DND-41 (cell line): ENCODE measurements around the gene OR2D3.
A peak's percentile ranks its signal among the peaks of the same experiment; 100 is the strongest.
"Not testable (repeated sequence)": the region's sequence is repeated elsewhere in the genome, so short reads cannot be mapped to it uniquely, and the experiment has no call there.

Experiments
- ATAC-seq: fragments of 200-7000 bp; cut with Tn5 transposase; 3 replicates; pipeline ENCODE4 v1.9.1; 2021; ENCODE audit warnings: low read depth; ENCODE audit not compliant: insufficient read depth
- DNase-seq: peaks from one replicate; pipeline ENCODE4 v3.0.0-alpha.2; 2020
- H2AFZ ChIP-seq: 2 replicates; pipeline ENCODE4 v1.6.0; 2012; ENCODE audit warnings: low read depth, low read length
- H3K27ac ChIP-seq: 2 replicates; pipeline ENCODE4 v1.5.1; 2012; ENCODE audit warnings: low read length, inconsistent platforms
- H3K27me3 ChIP-seq: fragments of 200-600 bp; sonication (generic); 2 replicates; pipeline ENCODE4 v1.6.0; 2012; ENCODE audit warnings: low read length, mild to moderate bottlenecking, inconsistent platforms; ENCODE audit not compliant: insufficient read depth, poor library complexity
- H3K36me3 ChIP-seq: 2 replicates; pipeline ENCODE4 v1.5.1; 2012; ENCODE audit warnings: low read length, inconsistent platforms; ENCODE audit not compliant: insufficient read depth
- H3K4me1 ChIP-seq: 2 replicates; pipeline ENCODE4 v1.5.1; 2012; ENCODE audit warnings: mild to moderate bottlenecking, low read length; ENCODE audit not compliant: insufficient read depth
- H3K4me2 ChIP-seq: 2 replicates; pipeline ENCODE4 v1.6.0; 2012; ENCODE audit warnings: mild to moderate bottlenecking, moderate library complexity, low read length, inconsistent platforms; ENCODE audit not compliant: insufficient read depth
- H3K4me3 ChIP-seq, 2 experiments: fragments of 200-600 bp in 1 of 2; shearing (Covaris generic) in 1 of 2; 2 replicates each; pipeline ENCODE4 v1.5.1; 2012 to 2016; ENCODE audit warnings: inconsistent platforms in 2 of 2, low read length in 2 of 2, mild to moderate bottlenecking in 2 of 2, low read depth in 1 of 2, moderate library complexity in 1 of 2
- H3K79me2 ChIP-seq: 2 replicates; pipeline ENCODE4 v1.6.0; 2012; ENCODE audit warnings: low read length, inconsistent platforms; ENCODE audit not compliant: insufficient read depth
- H3K9ac ChIP-seq: 2 replicates; pipeline ENCODE4 v1.6.0; 2012; ENCODE audit warnings: low read depth, mild to moderate bottlenecking, inconsistent platforms, low read length, moderate library complexity
- H3K9me3 ChIP-seq: 2 replicates; pipeline ENCODE4 v1.5.1; 2012; ENCODE audit warnings: low read length, moderate library complexity, mild to moderate bottlenecking, inconsistent platforms; ENCODE audit not compliant: insufficient read depth, severe bottlenecking
- H4K20me1 ChIP-seq: 2 replicates; pipeline ENCODE4 v1.6.0; 2012; ENCODE audit warnings: low read length; ENCODE audit not compliant: insufficient read depth
- CTCF ChIP-seq: IDR thresholded peaks from 2 replicates; pipeline ENCODE4 v1.5.1; 2012; ENCODE audit warnings: borderline replicate concordance, low read length, moderate library complexity, mild to moderate bottlenecking; ENCODE audit not compliant: poor library complexity, severe bottlenecking; ENCODE audit errors: extremely low read depth
- EZH2 ChIP-seq: IDR thresholded peaks from 3 replicates; pipeline ENCODE4 v1.6.1; 2012; ENCODE audit warnings: borderline replicate concordance, low read depth, mild to moderate bottlenecking, moderate library complexity, low read length, inconsistent platforms; ENCODE audit not compliant: severe bottlenecking

Gene OR2D3

GRCh38 chr11:6932145-6932544, 11.3 kb downstream of the OR2D3 start:
- no peak for TF ChIP-seq CTCF
- TF ChIP-seq EZH2 = no peak
- H4K20me1 ChIP-seq = no peaks in the 10 kb centered on the region

GRCh38 chr11:6941970-6942369, 21.2 kb downstream of the OR2D3 start:
- H3K9ac ChIP-seq = no peak overlapping the region
- H3K4me3 ChIP-seq = no peak overlapping the region
- H3K79me2 ChIP-seq = no peaks in the 10 kb centered on the region
- no peak for DNase-seq
- no peak overlapping the region for H2AFZ ChIP-seq
- TF ChIP-seq EZH2 (no peak), CTCF (no peak)
- no peaks in the 10 kb centered on the region for H3K9me3 ChIP-seq
- no peak overlapping the region for H3K4me2 ChIP-seq
- H3K27me3 ChIP-seq = no peaks in the 10 kb centered on the region
- no peaks in the 10 kb centered on the region for H3K4me1 ChIP-seq
- peaks cover 19% of the 10 kb centered on the region; the same call in 1 of the 2 replicates for H3K36me3 ChIP-seq
- no peak overlapping the region for H3K27ac ChIP-seq
- ATAC-seq = no peak
- no peaks in the 10 kb centered on the region for H4K20me1 ChIP-seq

More at GRCh38 chr11:6932145-6932544, 11.3 kb downstream of the OR2D3 start:
- Histone ChIP-seq H3K4me3 (peak overlapping the region in 1 of 2 experiments; percentile 19; a peak in 1 of 4 replicates), H3K9ac (peak overlapping the region; percentile 35), H3K27ac (peak overlapping the region; percentile 73), H3K79me2 (peaks cover 22% of the 10 kb centered on the region), H3K27me3 (no peaks in the 10 kb centered on the region), H3K9me3 (no peaks in the 10 kb centered on the region), H3K4me1 (peaks cover 62% of the 10 kb centered on the region), H3K4me2 (peak overlapping the region; percentile 46), H2AFZ (peak overlapping the region; percentile 53), H3K36me3 (peaks cover 10% of the 10 kb centered on the region; the same call in 1 of the 2 replicates)
- peak; percentile 71 for DNase-seq
- ATAC-seq = peak; percentile 93

DNA sequence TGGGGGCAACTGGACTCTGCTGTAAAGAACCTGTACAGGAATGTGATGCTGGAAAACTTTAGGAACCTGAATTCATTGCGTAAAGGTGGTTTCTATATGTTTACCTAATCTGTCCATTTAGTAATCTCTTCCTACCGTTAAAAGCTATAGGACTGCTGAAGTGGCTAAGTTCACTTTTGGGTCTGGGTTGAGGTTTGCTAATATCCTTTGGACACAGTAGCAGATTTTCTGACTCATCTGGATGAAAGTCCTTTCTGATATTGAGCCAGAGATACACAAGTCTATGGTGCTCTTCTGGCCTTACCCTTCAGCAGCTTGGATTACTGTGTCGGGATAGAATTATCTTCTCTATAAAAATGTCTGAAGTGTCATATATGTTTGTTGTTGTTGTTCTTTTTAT, 22.3 kb downstream of the OR2D3 start:
- Histone ChIP-seq H3K4me3 (no peak overlapping the region), H3K4me2 (no peak overlapping the region), H3K9ac (no peak overlapping the region), H4K20me1 (no peaks in the 10 kb centered on the region), H3K36me3 (peaks cover 30% of the 10 kb centered on the region; the same call in 1 of the 2 replicates), H3K79me2 (no peaks in the 10 kb centered on the region), H3K27ac (no peak overlapping the region), H3K9me3 (peaks cover 2% of the 10 kb centered on the region), H2AFZ (no peak overlapping the region), H3K4me1 (no peaks in the 10 kb centered on the region), H3K27me3 (no peaks in the 10 kb centered on the region)
- ATAC-seq = no peak
- TF ChIP-seq EZH2 (no peak), CTCF (no peak)
- no peak for DNase-seq

GRCh38 chr11:6954248-6954647, 33.4 kb downstream of the OR2D3 start:
- not testable (repeated sequence) for ATAC-seq, H3K4me3 ChIP-seq, H3K27me3 ChIP-seq, H3K27ac ChIP-seq, H3K36me3 ChIP-seq, H2AFZ ChIP-seq, H3K9ac ChIP-seq, H3K9me3 ChIP-seq, H3K79me2 ChIP-seq, H4K20me1 ChIP-seq, H3K4me2 ChIP-seq, H3K4me1 ChIP-seq
- DNase-seq = peak; percentile 5
